LNCaP clone FGC (cell line): ENCODE data around the gene CYB5R3.
"Not testable (repeated sequence)": the region's sequence is repeated elsewhere in the genome, so short reads cannot be mapped to it uniquely, and the experiment has no call there.

Experiments
- DNase-seq: peaks from one replicate; pipeline ENCODE4 v3.0.0-alpha.2; 2011; ENCODE audit warnings: low read depth
- H3K4me3 ChIP-seq: 2 replicates; pipeline ENCODE4 v1.5.1; 2011; ENCODE audit warnings: mild to moderate bottlenecking, low read depth, low read length, control low read depth

The CYB5R3 gene

GRCh38 chr22:42570580-42570979 is 78.6 kb downstream of the CYB5R3 start:
- H3K4me3 ChIP-seq, DNase-seq: not testable (repeated sequence)

GRCh38 chr22:42567950-42568349 is 81.2 kb downstream of the CYB5R3 start:
- H3K4me3 ChIP-seq, DNase-seq: not testable (repeated sequence)
